HG03064 (cell line): ENCODE data around the gene LRRC4C.

Experiments used
- ATAC-seq: cut with Tn5 transposase; IDR thresholded peaks from one replicate; pipeline ENCODE4 v1.9.1; 2021; ENCODE audit warnings: low read depth; ENCODE audit not compliant: unreplicated experiment

Gene LRRC4C

GRCh38 chr11:41459465-41460401 is at the start of gene LRRC4C:
LRRC4C (minus strand) TSS chr11:41459652.
- no peak for ATAC-seq

DNA sequence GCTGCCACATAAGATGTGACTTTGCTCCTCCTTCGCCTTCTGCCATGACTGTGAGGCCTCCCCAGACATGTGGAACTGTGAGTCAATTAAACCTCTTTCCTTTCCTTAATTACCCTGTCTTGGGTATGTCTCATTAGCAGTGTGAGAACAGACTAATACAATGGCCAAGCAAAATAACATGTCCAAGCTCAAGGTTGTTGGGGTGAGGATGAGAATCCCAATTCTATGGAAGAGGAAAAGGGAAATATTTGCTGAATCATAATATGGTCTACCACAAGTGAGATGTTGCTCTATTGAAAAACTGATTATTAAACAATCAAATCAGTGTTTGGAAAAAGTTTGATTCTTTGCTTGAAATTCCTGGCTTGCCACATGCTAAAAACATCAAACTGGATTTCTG is 48.7 kb upstream of the LRRC4C start:
- no peak for ATAC-seq

DNA sequence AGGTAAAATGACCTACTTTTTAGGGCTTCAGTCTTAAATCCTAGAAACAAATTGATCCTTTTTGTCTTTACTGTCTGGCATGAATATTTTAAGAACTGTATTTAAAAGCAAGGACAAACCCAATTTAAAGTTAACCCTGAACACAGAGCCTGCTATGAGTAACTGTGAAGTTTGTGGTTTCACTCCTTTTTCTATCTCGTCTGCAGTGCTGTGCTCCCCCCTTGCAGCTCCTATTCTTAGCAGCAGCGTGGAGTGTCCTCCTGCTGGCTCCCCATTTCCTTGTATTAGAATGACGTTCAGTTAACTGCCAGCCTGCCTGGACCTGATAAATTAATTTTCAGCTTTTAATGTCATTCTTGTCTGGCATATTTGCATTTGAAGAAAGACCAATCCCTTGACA is 40.0 kb upstream of the LRRC4C start:
- no peak for ATAC-seq

DNA sequence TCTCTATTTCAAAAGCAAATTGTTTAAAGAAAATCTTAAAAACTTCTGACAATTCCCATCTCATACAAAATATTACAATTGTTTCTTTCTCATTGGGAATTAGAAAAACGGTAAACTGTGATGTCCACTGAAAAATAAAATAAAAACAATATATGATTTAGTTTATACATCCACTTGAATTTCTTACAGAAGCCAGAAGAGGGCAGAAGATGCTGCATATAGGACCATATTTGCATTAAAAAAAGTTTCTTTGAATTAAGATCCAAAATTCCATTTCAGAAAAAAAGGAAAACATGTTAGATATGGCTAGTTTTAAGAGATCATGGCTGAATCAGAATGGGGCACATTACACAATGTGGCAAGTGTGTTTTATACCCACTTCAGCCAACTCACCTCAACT is 39.3 kb upstream of the LRRC4C start:
- no peak for ATAC-seq

DNA sequence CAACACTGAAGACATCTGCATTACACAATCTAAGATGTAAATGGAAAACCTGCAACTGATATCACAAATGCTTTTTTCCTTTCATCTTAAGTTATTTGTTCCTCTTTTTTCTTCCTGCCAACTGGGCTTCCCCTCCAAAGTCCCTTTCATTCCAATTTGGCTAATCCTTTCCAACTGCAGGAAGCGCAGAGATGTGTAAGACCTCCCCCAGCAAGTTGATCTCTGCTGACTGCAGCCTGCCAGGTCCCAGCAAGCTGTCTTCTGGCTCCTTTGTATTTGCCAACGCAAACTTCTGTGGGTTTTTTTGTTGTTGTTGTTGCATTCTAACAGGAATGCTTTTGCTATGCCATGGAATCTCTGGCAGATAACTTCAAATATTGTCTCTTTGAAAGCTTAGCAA is 38.5 kb upstream of the LRRC4C start:
- ATAC-seq, result no peak

DNA sequence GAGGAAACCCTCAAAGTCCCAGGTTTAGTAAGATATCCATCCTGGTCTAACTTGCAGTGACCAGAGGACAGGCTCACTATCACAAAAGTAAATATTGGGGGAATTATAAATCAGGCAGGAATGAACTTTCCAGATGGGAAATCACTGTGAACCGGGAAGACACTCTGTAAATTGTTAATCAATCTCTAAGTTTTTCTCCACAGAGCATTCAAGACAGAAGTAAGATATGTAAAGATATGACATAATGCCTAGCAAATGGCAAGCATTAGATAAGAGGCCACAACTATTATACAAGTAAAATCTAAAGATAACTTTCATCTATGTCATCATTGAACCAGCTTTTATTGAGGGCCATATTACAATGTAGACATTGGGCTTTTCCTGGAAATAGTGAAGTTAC is 35.3 kb upstream of the LRRC4C start:
- ATAC-seq, result no peak

- ATAC-seq, result no peak
Observed at GRCh38 chr11:41486424-41486823, 27.0 kb upstream of the LRRC4C start.

DNA sequence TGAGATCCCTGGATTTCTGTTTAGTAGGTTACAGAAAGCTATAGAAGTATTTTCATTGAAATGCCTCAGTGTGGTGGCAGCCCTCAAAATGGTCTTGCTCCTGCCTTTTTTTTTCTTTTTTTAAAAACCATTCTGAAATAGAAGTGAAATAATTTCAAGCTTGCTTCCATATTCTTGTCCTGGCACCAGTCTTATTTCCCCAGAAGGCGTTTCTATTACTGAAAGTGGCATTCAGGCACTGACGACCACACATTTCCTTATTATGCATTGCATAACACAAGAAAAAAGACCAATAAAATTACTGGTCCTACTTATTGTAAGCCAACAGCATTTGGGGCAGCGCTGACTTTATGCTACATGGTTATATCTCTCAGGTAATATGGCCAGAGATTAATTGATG is 24.5 kb upstream of the LRRC4C start:
- no peak for ATAC-seq

DNA sequence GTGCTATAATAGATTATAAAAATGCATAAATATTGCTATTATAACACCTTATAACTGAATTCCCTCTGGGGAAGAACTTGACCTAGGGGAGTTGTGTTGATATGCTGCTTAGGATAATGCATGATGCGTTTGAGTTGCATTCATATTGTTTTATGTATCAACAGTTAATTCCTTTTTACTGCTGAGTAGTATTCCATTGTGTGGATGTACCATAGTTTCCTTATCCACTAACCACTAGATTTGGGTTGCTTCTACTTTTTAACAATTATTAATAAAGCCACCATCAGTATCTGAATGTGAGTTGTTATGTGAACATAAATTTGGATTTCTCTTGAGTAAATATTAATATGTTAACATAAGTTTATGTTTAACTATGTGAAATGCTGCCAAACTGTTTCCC is 19.7 kb upstream of the LRRC4C start:
- no peak for ATAC-seq

GRCh38 chr11:41461057-41461681 is 1.7 kb upstream of the LRRC4C start:
- ATAC-seq, result no peak

DNA sequence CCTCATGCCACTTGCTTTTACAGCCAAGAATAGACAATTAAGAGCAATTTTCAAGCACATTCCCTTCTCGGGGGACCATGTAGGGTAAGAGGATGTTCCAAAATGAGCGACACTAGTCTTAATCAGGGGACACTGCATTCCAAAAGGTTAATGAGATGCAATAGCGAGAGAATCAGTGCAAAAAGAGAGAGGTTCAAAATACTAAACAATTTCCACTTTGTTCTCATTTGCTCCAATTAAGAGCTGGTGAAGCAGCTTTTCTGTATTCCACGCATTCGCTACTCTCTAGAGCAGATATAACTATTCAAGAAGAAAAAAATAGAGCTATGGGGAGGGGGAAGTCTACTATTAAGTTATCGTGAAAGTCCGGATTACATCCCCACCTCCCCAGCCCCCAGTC is 811 bp downstream of the LRRC4C start:
- no peak for ATAC-seq

- ATAC-seq, result no peak
Observed at GRCh38 chr11:41458154-41458553, 1.3 kb downstream of the LRRC4C start.

DNA sequence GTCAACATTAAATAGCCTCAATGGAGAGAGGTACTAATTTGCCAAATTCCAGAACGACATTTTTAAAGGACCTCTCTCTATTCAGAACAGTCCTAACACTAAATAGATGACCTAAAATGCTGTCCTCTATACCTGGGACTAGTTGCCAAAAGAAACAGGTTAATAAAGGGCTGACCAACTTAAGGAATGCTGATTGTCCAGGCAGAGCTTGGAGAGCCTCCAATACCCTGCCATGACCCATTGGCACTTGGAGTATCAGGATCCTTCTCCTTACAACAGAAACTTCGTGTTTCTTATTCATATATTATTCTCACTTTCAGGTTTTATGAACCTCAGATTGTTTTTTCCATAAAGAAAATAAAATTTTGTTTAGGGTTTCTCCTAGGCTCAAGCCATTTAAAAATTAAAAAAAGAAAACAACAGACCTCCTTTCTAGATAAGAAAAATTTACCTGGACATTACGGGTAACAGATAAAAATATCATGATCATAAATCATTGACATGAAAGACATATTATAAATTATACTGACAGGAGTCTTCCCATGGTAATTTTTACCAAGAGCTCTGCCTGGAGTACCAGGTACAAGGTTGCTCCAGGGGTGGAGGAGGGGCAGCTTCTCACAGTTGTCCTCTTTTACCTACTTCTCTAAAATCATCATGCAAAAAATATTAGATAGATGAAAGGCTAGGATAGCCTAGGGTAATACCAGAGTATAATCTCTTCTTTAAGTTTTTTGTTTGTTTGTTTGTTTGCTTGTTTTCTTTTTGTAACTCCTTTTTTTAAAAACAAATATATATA is 2.0 kb downstream of the LRRC4C start:
- no peak for ATAC-seq

GRCh38 chr11:41456269-41456668 is 3.2 kb downstream of the LRRC4C start:
- no peak for ATAC-seq

GRCh38 chr11:41451011-41451410 is 8.4 kb downstream of the LRRC4C start:
- no peak for ATAC-seq

DNA sequence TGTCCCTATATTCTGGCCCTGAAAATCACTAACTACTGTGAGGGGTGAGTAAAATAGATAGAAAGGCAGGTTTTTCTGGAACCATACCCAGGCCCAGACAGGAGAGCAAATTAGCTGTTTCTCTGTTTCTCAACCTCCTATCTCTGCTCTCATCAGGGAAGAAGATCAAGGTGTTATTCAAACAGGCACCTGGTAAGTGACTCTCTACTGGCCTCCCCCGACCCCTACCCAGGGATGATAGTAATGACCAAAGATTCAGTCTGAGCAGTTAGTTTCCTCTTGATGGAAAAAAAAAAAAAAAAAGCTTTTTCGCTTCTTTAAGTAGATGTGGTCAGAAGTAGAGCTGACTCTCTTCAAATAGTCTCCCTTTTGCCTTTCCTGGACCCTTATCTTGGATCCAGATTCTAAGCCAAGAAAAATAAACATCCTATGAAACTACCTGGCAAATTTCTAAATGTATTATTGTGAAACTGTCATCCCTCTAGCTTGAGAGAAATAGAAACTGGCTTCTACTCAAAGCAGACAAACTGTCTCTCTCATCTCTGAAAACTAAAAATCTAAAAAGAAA is 9.9 kb downstream of the LRRC4C start:
- no peak for ATAC-seq

- no peak for ATAC-seq
Observed at GRCh38 chr11:41446566-41446965, 12.9 kb downstream of the LRRC4C start.

DNA sequence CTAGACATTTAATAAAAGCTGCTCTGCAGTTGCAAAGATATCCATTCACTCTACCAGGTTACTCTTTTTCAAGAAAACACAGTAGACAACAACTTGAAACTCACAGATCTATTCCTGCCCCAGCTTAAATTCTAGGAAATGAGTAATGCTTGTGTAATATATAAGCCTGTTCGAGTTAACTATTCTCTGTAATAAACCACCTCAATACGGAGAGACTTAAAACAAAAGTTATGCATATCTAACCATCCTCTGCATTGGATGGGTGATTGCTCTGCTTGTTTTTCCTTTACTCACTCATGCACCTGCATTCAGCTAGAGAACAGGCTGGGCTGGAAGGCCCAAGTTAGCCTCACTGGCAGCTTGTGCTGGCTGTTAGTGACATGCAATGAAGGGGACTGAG is 13.3 kb downstream of the LRRC4C start:
- ATAC-seq, result no peak

- no peak for ATAC-seq
Observed at GRCh38 chr11:41437006-41437490, 22.4 kb downstream of the LRRC4C start.

GRCh38 chr11:41435531-41435930 is 23.9 kb downstream of the LRRC4C start:
- ATAC-seq, result no peak

GRCh38 chr11:41431784-41432183 is 27.7 kb downstream of the LRRC4C start:
- no peak for ATAC-seq
